RWPE1 (cell line): ENCODE results near the gene OST4.
A peak's percentile ranks its signal among the peaks of the same experiment; 100 is the strongest.

Source experiments
- CTCF ChIA-PET: fragments of 350-600 bp; sonication (Branson Sonifier 250); formaldehyde crosslinking; extraction: SDS; loops from one replicate; lab custom pipeline; 2021; lab: Yijun Ruan, JAX
- POLR2A ChIA-PET: fragments of 400-600 bp; formaldehyde crosslinking; extraction: SDS; loops from one replicate; lab custom pipeline; 2020; ENCODE audit warnings: antibody characterized with exemption; ENCODE audit not compliant: low non-redundant PET; lab: Yijun Ruan, JAX
- DNase-seq: peaks from one replicate; pipeline ENCODE4 v3.0.0; 2012; ENCODE audit warnings: low spot score
- H3K27ac ChIP-seq: fragments of 450-650 bp; 2 replicates; pipeline ENCODE4 v1.5.1; 2017
- TF ChIP-seq, protein P1 (sequence below): fragments of 450-650 bp; conservative IDR thresholded peaks from 2 replicates; pipeline ENCODE4 v1.5.1; 2017; ENCODE audit warnings: low read depth, mild to moderate bottlenecking

The OST4 gene

DNA sequence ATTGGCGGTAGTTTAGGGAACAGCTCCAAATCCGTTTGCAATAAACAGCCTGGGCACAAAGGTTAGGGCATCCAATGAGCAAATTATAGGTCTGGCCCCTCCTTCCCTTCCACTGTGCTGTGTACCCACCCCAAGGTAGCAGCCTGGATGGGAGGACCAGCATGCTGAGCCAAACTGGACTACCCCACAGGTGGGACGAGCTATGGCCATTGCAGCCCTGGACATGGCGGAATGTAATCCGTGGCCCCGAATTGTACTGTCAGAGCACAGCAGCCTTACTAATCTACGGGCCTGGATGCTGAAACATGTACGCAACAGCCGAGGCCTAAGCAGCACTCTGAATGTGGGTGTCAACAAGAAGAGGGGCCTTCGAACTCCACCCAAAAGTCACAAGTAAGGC lies 13.2 kb downstream of the OST4 start:
- ChIA-PET CTCF (no interaction called here), POLR2A (no interaction called here)
- peak overlapping the region; percentile 25; the same call in 1 of the 2 replicates for H3K27ac ChIP-seq
- TF ChIP-seq, protein P1, sequence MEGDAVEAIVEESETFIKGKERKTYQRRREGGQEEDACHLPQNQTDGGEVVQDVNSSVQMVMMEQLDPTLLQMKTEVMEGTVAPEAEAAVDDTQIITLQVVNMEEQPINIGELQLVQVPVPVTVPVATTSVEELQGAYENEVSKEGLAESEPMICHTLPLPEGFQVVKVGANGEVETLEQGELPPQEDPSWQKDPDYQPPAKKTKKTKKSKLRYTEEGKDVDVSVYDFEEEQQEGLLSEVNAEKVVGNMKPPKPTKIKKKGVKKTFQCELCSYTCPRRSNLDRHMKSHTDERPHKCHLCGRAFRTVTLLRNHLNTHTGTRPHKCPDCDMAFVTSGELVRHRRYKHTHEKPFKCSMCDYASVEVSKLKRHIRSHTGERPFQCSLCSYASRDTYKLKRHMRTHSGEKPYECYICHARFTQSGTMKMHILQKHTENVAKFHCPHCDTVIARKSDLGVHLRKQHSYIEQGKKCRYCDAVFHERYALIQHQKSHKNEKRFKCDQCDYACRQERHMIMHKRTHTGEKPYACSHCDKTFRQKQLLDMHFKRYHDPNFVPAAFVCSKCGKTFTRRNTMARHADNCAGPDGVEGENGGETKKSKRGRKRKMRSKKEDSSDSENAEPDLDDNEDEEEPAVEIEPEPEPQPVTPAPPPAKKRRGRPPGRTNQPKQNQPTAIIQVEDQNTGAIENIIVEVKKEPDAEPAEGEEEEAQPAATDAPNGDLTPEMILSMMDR, result no peak
- DNase-seq, result no peak

DNA sequence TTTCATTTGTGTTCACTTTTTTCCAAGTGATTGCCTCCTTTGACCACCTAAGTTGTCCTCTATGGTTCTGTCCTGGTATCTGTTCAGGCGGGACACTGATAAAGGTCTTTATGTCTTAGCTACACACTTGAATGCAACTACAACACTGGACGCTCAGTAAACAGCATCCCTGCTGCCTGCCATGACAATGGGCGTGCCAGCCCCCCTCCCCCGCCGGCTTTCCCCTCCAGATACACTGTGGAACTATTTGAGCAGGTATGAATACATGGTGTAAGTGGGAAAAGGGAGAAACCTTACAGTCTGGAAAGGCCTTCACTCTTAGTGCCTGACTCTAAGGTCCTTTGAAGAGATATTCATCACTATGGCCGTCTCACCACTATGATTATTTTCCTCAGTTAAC lies 14.3 kb downstream of the OST4 start:
- CTCF ChIA-PET, result no interaction called here

DNA sequence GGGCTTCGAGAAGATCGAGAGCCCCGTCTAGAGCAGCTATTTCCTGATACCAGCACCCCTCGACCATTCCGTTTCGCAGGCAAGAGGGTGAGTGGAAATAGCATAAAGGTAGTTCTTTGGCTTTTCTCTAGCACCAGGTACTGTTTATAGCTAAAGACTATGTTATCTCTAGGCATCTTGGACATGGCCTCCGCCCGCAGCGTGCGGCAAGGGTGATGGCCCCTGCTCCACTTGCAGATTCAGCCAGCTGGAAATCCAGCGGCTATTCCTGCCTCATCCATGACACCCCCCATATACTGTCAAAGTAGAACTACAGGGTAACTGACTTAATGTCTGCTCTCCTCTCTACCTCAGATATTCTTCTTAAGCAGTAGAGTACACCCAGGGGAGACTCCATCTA lies 16.7 kb downstream of the OST4 start:
- CTCF ChIA-PET, result interaction anchor here (0.7 to 0.8 kb wide), 3 partner anchors 48 to 1826 kb away, joined by 3 to 4 read pairs (median 3); no protein-coding TSS in a partner anchor
- POLR2A ChIA-PET, result interaction anchor here (1.5 kb wide), 1 partner anchor 13 kb away, joined by 3 read pairs; no protein-coding TSS in a partner anchor
- no peak for DNase-seq
- TF ChIP-seq, protein P1, result no peak
- H3K27ac ChIP-seq, result no peak overlapping the region

More for the DNA sequence above, 14.3 kb downstream of the OST4 start:
- no peak overlapping the region for H3K27ac ChIP-seq
- TF ChIP-seq, protein P1, result no peak
- POLR2A ChIA-PET, result no interaction called here
- no peak for DNase-seq

DNA sequence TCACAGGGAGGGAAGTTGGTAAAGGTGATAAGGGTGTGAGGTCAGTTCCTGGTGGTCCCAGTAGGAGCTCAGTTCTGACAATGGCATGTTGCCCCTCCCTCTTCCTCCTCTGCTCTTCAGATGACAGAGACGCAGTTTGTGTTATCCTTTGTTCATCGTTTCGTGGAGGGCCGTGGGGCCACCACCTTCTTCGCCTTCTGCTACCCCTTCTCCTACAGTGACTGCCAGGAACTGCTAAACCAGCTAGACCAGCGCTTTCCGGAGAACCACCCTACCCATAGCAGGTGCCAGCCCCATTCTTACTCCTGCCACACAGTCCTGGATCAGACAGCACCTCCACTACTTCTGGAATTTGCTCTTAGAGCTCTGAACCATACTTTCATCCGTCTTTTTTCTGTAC lies 17.7 kb downstream of the OST4 start:
- TF ChIP-seq, protein P1, result no peak
- CTCF ChIA-PET, result interaction anchor here (0.7 kb wide), 1 partner anchor 82 kb away, joined by 3 read pairs; no protein-coding TSS in a partner anchor
- H3K27ac ChIP-seq, result no peak overlapping the region
- POLR2A ChIA-PET, result no interaction called here
- no peak for DNase-seq

DNA sequence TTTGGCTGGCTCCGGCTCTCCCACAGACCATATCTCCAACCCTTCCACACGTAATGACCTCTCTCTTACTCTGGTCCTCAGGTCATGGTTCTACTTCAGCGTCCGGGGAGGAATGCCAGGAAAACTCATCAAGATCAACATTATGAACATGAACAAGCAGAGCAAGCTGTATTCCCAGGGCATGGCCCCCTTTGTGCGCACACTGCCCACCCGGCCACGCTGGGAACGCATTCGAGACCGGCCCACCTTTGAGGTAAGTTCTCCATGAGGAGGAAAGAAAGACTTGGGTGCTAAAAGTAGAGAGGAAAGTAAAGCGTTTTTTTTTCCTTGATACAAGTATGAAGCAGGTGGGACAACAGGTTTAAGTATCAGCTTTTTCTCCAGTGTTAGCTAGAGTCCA lies 18.1 kb downstream of the OST4 start:
- POLR2A ChIA-PET, result no interaction called here
- no peak for DNase-seq
- no peak overlapping the region; the same call in 1 of the 2 replicates for H3K27ac ChIP-seq
- TF ChIP-seq, protein P1, result no peak
- CTCF ChIA-PET, result no interaction called here

DNA sequence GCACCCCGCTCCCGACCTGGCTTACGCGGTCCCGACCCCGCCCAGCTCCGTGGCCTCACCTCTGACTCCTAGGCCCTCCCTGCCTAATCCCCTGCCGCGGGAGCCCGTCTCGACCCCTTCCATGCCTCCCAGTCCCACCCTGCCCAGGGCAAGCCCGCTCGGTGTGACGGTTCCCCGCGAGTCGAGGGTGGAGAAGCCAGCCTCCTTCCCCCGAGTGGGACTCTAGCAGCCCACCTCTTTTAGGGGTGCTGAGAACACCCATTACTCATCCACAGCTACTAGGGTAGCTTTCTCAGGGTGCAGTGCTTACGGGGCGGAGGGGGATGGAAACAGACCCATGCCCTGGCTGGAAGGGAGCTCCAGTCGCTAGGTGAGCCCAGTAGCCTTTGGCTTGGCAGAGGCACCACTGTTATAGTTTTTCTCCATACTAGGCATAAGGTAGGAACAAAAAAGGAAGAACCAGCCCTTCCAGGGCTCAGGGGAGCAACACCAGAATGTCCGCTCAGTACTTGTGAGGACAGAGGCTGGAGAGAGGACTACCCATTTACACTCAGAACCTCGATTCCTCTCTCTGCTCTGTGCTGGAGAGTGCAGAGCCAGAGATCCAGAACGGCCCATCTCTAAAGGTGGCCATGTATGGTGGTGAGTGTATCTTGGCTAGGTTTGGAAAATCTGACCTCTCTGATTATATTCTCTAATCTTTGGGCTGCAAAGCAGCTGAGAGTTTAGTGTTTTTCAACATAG lies 19.4 kb downstream of the OST4 start:
- TF ChIP-seq, protein P1, result no peak
- POLR2A ChIA-PET, result interaction anchor here (1.6 kb wide), 2 partner anchors 19 to 20 kb away, joined by 3 read pairs; partner anchors contain the start of gene TMEM214
- CTCF ChIA-PET, result interaction anchor here (0.6 kb wide), 2 partner anchors 8 to 9 kb away, joined by 3 to 6 read pairs; no protein-coding TSS in a partner anchor
- DNase-seq, result no peak
- peak overlapping the region; percentile 93 for H3K27ac ChIP-seq
